Astrocyte of the cerebellum (primary cell): ENCODE data around the gene OXSR1.

Experiments used
- DNase-seq: peaks from one replicate; pipeline ENCODE4 v3.0.0-alpha.2; 2011; ENCODE audit warnings: low read depth
- H3K4me3 ChIP-seq: 2 replicates; pipeline ENCODE4 v1.5.1; 2011; ENCODE audit warnings: mild to moderate bottlenecking, low read depth, low read length, moderate library complexity
- CTCF ChIP-seq: IDR thresholded peaks from 2 replicates; pipeline ENCODE4 v1.5.1; 2012; ENCODE audit warnings: low read length, low read depth, moderate library complexity, mild to moderate bottlenecking; ENCODE audit errors: missing control alignments
- in situ Hi-C: cut with HindIII; loops from 2 replicates; pipeline ENCODE4 v1.10.0; 2017; ENCODE audit warnings: low sequenced_read_pairs

Gene OXSR1

GRCh38 chr3:38140326-38141172 lies 24.8 kb upstream of the OXSR1 start:
- no peak for DNase-seq
- no peak for TF ChIP-seq CTCF
- no peak overlapping the region for H3K4me3 ChIP-seq
- in situ Hi-C loops: no loop called here

- H3K4me3 ChIP-seq: no peak overlapping the region
- in situ Hi-C loops: no loop called here
- DNase-seq: no peak
- no peak for TF ChIP-seq CTCF
These were observed 24.0 kb upstream of the OXSR1 start for GRCh38 chr3:38141173-38141951.

- no peak for DNase-seq
- in situ Hi-C loops: no loop called here
- H3K4me3 ChIP-seq: no peak overlapping the region
- TF ChIP-seq CTCF: no peak
These were observed 23.4 kb upstream of the OXSR1 start for GRCh38 chr3:38141952-38142273.

GRCh38 chr3:38142959-38143358 lies 22.4 kb upstream of the OXSR1 start:
- DNase-seq: no peak

GRCh38 chr3:38143511-38143910 lies 21.8 kb upstream of the OXSR1 start:
- in situ Hi-C loops: no loop called here
- DNase-seq: no peak
- no peak for TF ChIP-seq CTCF
- no peak overlapping the region for H3K4me3 ChIP-seq

More at GRCh38 chr3:38142959-38143358, 22.4 kb upstream of the OXSR1 start:
- TF ChIP-seq CTCF: no peak
- no peak overlapping the region for H3K4me3 ChIP-seq
- in situ Hi-C loops: no loop called here

- no peak overlapping the region for H3K4me3 ChIP-seq
- in situ Hi-C loops: no loop called here
- TF ChIP-seq CTCF: no peak
- no peak for DNase-seq
These were observed 18.8 kb upstream of the OXSR1 start for GRCh38 chr3:38146504-38146903.
